SK-N-SH treated with all-trans-retinoic acid at 6 μM for 48 hours (cell line): ENCODE results near the gene C6orf118.

Experiments
- ATAC-seq: fragments of 200-7000 bp; cut with Tn5 transposase; 3 replicates; pipeline ENCODE4 v1.9.1; 2020; ENCODE audit warnings: mild to moderate bottlenecking, moderate library complexity
- ARNTL ChIP-seq: fragments of 450-650 bp; formaldehyde crosslinking; IDR thresholded peaks from 2 replicates; pipeline ENCODE4 v1.5.0; 2020; ENCODE audit warnings: low read depth, mild to moderate bottlenecking, moderate library complexity, borderline replicate concordance
- BACH2 ChIP-seq: fragments of 250-450 bp; sonication (Bioruptor Pico); IDR thresholded peaks from 2 replicates; pipeline ENCODE4 v1.9.0; 2021; ENCODE audit warnings: mild to moderate bottlenecking, borderline replicate concordance
- CREB5 ChIP-seq: fragments of 250-450 bp; sonication (Bioruptor Pico); IDR thresholded peaks from 2 replicates; pipeline ENCODE4 v1.5.1; 2020; ENCODE audit warnings: low read depth, mild to moderate bottlenecking, moderate library complexity
- CSDC2 ChIP-seq: fragments of 250-450 bp; sonication (Bioruptor Pico); IDR thresholded peaks from 2 replicates; pipeline ENCODE4 v1.5.0; 2020; ENCODE audit warnings: mild to moderate bottlenecking, moderate library complexity
- CSRNP3 ChIP-seq: fragments of 250-450 bp; sonication (Bioruptor Pico); IDR thresholded peaks from 2 replicates; pipeline ENCODE4 v1.5.1; 2021; ENCODE audit warnings: mild to moderate bottlenecking, moderate library complexity
- ESRRG ChIP-seq: fragments of 250-450 bp; sonication (Bioruptor Pico); IDR thresholded peaks from 2 replicates; pipeline ENCODE4 v1.6.1; 2021; ENCODE audit warnings: mild to moderate bottlenecking
- GLIS3 ChIP-seq: fragments of 250-450 bp; sonication (Bioruptor Pico); IDR thresholded peaks from 2 replicates; pipeline ENCODE4 v1.5.0; 2020; ENCODE audit warnings: mild to moderate bottlenecking, moderate library complexity
- ISL1 ChIP-seq: fragments of 250-450 bp; sonication (Bioruptor Pico); IDR thresholded peaks from 2 replicates; pipeline ENCODE4 v2.1.2; 2022; ENCODE audit warnings: mild to moderate bottlenecking, moderate library complexity
- OSR1 ChIP-seq: fragments of 250-450 bp; sonication (Bioruptor Pico); IDR thresholded peaks from 2 replicates; pipeline ENCODE4 v1.8.0; 2022; ENCODE audit warnings: moderate library complexity, mild to moderate bottlenecking, inconsistent platforms
- PATZ1 ChIP-seq: fragments of 250-450 bp; sonication (Bioruptor Pico); IDR thresholded peaks from 2 replicates; pipeline ENCODE4 v1.8.0; 2020; ENCODE audit warnings: mild to moderate bottlenecking, moderate library complexity, borderline replicate concordance
- POU6F1 ChIP-seq: fragments of 250-450 bp; sonication (Bioruptor Pico); IDR thresholded peaks from 2 replicates; pipeline ENCODE4 v1.8.0; 2021; ENCODE audit warnings: low read depth, mild to moderate bottlenecking, moderate library complexity, borderline replicate concordance
- PPARA ChIP-seq: fragments of 250-450 bp; sonication (Bioruptor Pico); IDR thresholded peaks from 2 replicates; pipeline ENCODE4 v1.5.0; 2020; ENCODE audit warnings: mild to moderate bottlenecking, borderline replicate concordance
- SNAI2 ChIP-seq: fragments of 250-450 bp; sonication (Bioruptor Pico); IDR thresholded peaks from 2 replicates; pipeline ENCODE4 v1.5.0; 2020; ENCODE audit warnings: mild to moderate bottlenecking, moderate library complexity
- TCF4 ChIP-seq: fragments of 250-450 bp; sonication (Bioruptor Pico); IDR thresholded peaks from 2 replicates; pipeline ENCODE4 v1.8.0; 2021; ENCODE audit warnings: mild to moderate bottlenecking, moderate library complexity, borderline replicate concordance
- TSHZ2 ChIP-seq: fragments of 250-450 bp; sonication (Bioruptor Pico); IDR thresholded peaks from 2 replicates; pipeline ENCODE4 v1.5.0; 2020; ENCODE audit warnings: mild to moderate bottlenecking, moderate library complexity
- ZC3H10 ChIP-seq: fragments of 250-450 bp; sonication (Bioruptor Pico); IDR thresholded peaks from 2 replicates; pipeline ENCODE4 v1.5.1; 2021; ENCODE audit warnings: mild to moderate bottlenecking, moderate library complexity
- ZFP3 ChIP-seq: fragments of 250-450 bp; sonication (Bioruptor Pico); IDR thresholded peaks from 2 replicates; pipeline ENCODE4 v1.5.0; 2020; ENCODE audit warnings: mild to moderate bottlenecking, moderate library complexity
- ZNF565 ChIP-seq: fragments of 450-650 bp; formaldehyde crosslinking; conservative IDR thresholded peaks from 2 replicates; pipeline ENCODE4 v1.5.0; 2020; ENCODE audit warnings: low read depth, mild to moderate bottlenecking, moderate library complexity
- ZNF70 ChIP-seq: fragments of 450-650 bp; formaldehyde crosslinking; IDR thresholded peaks from 2 replicates; pipeline ENCODE4 v1.5.0; 2020; ENCODE audit warnings: mild to moderate bottlenecking, moderate library complexity

The C6orf118 gene

GRCh38 chr6:165268987-165269386 is 40.4 kb downstream of the C6orf118 start:
- no peak for TF ChIP-seq ISL1 (CRISPR knock-in tag)
- TF ChIP-seq POU6F1 (CRISPR knock-in tag), result no peak
- TF ChIP-seq ZNF70 (CRISPR knock-in tag), result no peak
- no peak for TF ChIP-seq CREB5 (CRISPR knock-in tag)
- TF ChIP-seq CSRNP3 (CRISPR knock-in tag), result no peak
- no peak for TF ChIP-seq BACH2 (CRISPR knock-in tag)
- TF ChIP-seq, all 23 proteins: peak for 0
- no peak for ATAC-seq

GRCh38 chr6:165266621-165267020 is 42.8 kb downstream of the C6orf118 start:
- TF ChIP-seq ZNF565 (CRISPR knock-in tag) (no peak), POU6F1 (CRISPR knock-in tag) (no peak), OSR1 (CRISPR knock-in tag) (no peak), BACH2 (CRISPR knock-in tag) (no peak), TCF4 (CRISPR knock-in tag) (no peak), ZFP3 (CRISPR knock-in tag) (no peak), PATZ1 (CRISPR knock-in tag) (no peak), ZC3H10 (no peak), CSDC2 (CRISPR knock-in tag) (no peak), SNAI2 (no peak), CSRNP3 (CRISPR knock-in tag) (no peak), ARNTL (CRISPR knock-in tag) (no peak), ESRRG (no peak), TSHZ2 (CRISPR knock-in tag) (no peak), GLIS3 (CRISPR knock-in tag) (no peak), CREB5 (CRISPR knock-in tag) (no peak), ZNF70 (CRISPR knock-in tag) (no peak), PPARA (CRISPR knock-in tag) (no peak)
- ATAC-seq, result no peak
